ENCODE results near the gene L1CAM.
A peak's percentile ranks its signal among the peaks of the same experiment; 100 is the strongest.

Gene L1CAM

DNA sequence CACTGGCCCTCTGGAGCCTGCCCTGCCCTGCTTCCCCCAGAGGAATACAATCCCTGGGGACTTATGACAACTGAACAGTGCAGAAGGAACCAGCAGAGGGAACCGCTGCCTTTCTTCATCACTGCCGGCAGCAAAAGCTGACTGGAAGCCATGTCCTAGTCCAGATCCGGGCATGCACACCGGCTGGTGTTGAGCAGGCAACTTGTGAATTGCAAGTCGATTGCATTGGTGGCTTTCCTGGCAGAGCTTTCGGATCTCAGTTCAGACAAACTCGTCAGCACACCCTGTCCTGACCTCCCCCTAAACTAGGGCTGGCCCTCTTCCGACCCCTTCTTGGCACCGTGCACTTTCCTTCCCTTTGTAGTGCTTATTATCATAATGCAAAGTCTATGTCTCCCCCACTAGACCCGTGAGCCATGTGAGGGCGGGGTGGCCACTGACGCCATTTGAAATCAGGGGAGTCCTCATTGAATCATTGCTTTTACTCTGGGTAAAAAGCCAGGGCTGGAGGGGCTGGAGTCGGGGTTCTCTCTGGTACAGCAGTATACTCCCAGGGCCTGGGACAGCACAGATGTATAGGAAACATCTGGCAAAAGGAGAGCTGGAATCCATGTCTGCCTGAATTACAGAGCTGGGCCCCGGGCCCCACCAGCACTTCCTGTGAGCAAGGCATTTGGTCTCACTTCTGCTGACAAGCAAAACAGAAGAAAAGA lies 38.3 kb upstream of the L1CAM start:
- DNase-seq: peak; percentile 59

DNA sequence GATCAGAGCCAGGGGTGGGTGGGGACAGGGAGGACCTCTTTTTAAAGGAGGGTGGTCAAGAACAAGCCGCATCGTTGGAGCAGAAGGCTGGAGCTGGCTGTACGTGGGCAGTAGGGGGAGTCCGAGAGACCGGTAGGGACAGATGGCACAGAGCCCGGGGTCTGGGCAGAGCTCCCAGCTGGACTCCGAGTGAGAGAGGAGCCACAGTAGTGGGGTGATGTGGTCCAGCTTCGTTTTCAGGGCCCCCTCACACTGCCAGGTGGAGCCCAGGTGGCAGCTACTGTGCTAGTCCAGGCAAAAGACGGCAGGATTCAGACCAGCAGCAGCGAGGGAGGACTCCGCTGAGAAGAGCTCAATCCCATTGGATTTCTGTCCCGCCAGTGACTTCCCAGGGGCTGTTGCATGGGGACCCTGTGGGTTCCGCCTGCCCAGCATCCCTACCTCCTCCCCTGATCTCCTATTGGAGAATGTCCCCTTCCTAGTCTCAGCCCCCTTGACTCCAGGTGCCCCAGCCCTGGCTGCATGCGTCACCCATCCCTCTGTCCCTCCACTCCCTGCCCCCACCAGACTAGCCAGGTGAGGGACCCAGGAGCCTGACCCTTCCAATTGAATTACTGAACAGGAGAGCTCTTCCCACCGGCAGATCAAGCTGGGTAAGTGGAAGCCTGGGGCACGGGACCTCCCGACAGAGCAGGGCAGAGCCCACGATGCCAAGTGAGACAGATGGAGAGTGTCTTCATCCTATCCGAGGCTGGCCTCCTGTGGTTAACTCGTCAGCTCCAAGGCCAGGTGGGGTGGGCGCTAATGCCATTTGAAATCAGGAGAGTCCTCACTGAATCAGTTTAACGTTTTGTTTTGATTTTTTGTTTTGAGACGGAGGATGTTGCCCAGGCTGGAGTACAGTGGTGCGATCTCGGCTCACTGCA lies 37.2 kb upstream of the L1CAM start:
- peak; percentile 83 for DNase-seq

- DNase-seq: peak; percentile 30
Measured at GRCh38 chrX:153921511-153922446, 35.8 kb upstream of the L1CAM start.

GRCh38 chrX:153921070-153921469 lies 35.1 kb upstream of the L1CAM start:
- DNase-seq: no peak

- DNase-seq: no peak
Measured at GRCh38 chrX:153920546-153920945, 34.6 kb upstream of the L1CAM start.

- no peak for DNase-seq
Measured at GRCh38 chrX:153919281-153919680, 33.3 kb upstream of the L1CAM start.

GRCh38 chrX:153917869-153918268 lies 31.9 kb upstream of the L1CAM start:
- no peak for DNase-seq

DNA sequence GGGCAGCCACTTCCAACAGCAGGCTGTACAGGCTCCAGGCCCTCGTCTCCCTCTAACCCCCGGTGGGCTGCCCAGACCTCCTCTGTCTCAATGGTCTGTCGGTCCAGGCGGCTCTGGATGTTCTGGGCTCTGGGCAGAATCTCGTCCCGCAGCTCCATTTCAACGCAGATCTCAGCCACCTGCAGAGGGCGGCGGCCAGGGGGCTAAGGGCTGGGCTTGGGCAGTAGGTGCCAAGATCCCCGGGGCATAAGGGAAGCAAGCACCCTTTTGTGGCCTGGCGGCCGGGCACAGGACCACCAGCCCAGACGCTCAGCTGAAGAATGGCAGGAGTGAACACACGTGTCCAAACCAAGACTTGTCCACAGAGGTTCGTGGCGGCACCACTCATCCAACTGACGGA lies 27.7 kb upstream of the L1CAM start:
- no peak for DNase-seq

DNA sequence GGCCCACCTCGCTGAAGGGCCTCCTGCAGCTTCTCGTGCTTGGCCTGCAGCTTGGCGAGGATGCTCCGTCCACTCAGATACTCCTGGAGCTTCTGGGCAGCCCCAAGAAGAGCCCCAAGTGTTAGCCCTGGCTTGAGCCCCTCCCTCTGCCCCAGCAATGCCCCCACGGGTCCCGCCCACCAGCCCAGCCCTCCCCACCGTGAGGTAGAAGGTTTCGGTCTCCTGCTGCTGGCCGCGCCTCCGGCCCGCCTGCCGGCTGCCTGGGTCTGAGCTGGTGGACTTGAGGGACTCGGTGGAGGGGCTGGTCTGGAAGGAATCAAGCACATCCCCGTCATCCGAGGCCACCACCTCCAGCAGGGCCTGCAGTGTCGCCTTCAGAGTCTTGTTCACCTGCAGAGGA lies 27.2 kb upstream of the L1CAM start:
- DNase-seq: no peak

DNA sequence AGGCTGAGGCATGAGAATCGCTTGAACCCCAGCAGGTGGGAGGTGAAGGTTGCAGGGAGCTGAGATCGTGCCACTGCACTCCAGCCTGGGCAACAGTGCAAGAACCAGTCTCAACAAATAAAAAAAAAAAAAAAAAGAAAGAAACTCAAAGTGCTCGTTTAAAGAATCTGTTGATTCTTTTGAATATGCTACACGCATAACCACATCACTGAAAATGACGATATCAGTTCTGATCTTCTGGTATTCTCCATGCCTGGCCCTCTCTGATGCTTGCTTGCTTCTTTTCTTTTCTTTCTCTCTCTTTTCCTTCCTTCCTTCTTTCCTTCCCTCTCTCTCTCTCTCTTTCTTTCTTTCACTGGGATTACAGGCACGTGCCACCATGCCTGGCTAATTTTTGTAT lies 25.8 kb upstream of the L1CAM start:
- DNase-seq: no peak

GRCh38 chrX:153910446-153910845 lies 24.5 kb upstream of the L1CAM start:
- DNase-seq: no peak

- no peak for DNase-seq
Measured at GRCh38 chrX:153909980-153910360, 24.0 kb upstream of the L1CAM start.

DNA sequence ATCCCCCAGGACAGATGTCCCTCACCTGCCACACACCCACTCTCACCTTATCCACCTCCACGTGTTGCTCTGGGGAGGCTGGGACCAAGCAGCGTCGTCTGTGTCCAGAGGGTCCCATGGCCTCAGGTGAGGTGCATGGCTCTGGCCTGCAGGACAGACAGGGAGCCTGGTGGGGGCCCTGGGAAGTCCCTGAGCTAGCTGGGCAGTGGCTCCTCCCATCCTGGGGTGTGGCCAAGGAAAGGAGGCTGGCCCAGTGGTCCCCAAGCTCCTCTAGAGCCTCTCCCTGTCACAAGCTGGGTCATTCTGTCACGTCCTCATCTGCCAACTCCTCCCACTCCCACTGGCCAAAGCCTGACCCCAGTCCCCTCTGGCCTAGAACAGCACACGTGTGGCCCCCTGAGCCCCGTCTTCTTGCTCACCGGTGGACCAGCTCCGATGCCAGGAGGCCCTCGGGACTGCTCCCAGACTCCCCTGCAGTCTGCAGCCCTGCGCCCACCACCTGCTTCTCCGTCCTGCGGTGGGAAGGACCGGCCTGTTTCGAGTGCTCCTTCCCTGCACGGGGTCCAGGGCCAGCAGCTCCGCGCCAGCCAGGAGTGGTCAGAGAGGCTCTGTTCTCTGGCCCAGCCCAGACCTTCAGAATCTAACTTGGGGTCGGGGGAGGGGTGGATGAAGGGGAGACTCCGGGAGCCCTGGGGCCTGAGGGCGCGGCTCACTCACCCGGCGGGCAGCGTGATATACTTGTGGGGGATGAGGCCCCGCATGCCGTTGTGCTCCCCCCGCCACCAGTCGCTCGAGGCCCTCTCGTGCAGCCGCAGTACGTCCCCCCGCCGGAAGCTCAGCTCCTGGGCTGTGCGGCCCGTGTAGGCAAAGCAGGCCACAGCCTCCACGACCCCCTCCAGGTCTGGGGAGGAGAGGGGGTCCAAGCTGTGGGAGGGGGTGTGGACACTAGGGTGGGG lies 23.3 kb upstream of the L1CAM start:
- no peak for DNase-seq

- DNase-seq: no peak
Measured at GRCh38 chrX:153908219-153908860, 22.4 kb upstream of the L1CAM start.

- no peak for DNase-seq
Measured at GRCh38 chrX:153907456-153907855, 21.5 kb upstream of the L1CAM start.

GRCh38 chrX:153906126-153906917 lies 20.3 kb upstream of the L1CAM start:
- DNase-seq: no peak

GRCh38 chrX:153905481-153906095 lies 19.6 kb upstream of the L1CAM start:
- DNase-seq: no peak

DNA sequence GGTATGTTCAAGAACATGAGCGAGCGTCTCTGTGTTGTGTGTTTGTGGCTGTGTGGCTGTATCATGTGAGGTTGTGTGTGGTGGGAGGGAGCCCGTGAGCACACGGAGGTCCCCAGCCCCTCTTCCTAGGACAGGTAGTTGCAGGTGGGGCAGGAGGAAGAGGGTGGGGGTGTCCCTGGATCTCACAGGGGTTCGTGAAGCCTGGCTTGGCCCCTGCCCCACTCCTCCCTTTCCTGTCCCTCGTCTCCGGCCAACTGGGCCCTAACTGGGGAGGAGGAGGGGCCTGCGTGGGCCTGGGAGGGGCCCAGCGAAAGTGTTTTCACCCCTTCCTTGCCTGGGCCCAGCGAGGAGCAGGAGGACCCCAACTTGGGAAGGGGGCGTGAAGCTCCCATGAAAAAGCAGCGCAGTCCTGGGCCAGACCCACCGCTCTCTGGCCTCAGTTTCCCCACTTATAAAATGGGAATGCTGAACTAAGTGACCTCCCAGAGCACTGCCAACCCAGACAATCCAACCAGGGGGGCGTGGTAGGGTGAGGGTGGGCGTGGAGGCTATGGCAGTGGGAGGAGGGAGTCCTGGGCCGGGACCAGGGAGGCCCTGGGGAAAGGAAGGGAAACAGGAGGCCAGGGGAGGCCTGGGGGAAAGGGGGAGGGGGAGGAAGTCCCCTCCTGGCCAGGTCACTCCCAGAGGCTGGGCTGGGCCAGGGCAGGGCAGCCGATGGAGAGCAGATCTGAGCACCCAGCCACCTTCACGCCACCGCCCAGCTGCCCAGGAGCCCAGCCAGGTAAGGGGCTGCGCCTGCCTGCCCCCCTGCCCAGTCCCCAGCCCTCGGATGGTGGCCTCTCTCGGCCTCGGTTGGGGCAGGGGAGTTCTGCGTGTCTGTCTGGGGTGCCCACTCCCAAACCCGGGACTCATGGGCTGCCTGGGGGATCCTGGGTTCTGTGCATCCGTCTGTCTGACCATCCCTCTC lies 18.3 kb upstream of the L1CAM start, which contains the start of gene AVPR2:
AVPR2 (plus strand) TSS at position 683 of the 967 bp plus-strand sequence. CDS start 473 bp downstream, outside the sequence.
- no peak for DNase-seq

Measured in NCI-H1092 treated with DMSO at 0.1 percent for 48 hours (cell line).